Left ventricle myocardium superior (tissue), 1 donor: ENCODE measurements around the gene EVC2. TPM values are rescaled to one million over a fixed set of nuclear protein-coding genes. Genes with fewer than 3 reads are reported as not detected.

Experiments
- ATAC-seq: fragments of 200-7000 bp; cut with Tn5 transposase; one replicate; pipeline ENCODE4 v1.9.1; 2020; ENCODE audit warnings: mild to moderate bottlenecking, moderate library complexity
- DNase-seq: peaks from one replicate; pipeline ENCODE4 v3.0.0-alpha.2; 2020
- intact Hi-C: fragments of 100-400 bp; cut with micrococcal nuclease; formaldehyde crosslinking; loops from one replicate; pipeline ENCODE4 v1.11.0; 2022
- long read RNA-seq: library from polyadenylated mRNA; unstranded; transcript quantifications from one replicate; pipeline ENCODE4 v2.0.0, GENCODE V29; 2021
- total RNA-seq: library from RNA; stranded (reverse); fragmentation: NEBNext Ultra II Directional; extraction: Animal tissue kit (Norgen Biotek cat#: 25700); gene quantifications from one replicate; pipeline ENCODE4 v1.2.1, GENCODE V29; 2021
- donor health status: DM: no; HTN: yes; CAD: no; lungs with severe emphysema.

EVC2 gene, protein sequence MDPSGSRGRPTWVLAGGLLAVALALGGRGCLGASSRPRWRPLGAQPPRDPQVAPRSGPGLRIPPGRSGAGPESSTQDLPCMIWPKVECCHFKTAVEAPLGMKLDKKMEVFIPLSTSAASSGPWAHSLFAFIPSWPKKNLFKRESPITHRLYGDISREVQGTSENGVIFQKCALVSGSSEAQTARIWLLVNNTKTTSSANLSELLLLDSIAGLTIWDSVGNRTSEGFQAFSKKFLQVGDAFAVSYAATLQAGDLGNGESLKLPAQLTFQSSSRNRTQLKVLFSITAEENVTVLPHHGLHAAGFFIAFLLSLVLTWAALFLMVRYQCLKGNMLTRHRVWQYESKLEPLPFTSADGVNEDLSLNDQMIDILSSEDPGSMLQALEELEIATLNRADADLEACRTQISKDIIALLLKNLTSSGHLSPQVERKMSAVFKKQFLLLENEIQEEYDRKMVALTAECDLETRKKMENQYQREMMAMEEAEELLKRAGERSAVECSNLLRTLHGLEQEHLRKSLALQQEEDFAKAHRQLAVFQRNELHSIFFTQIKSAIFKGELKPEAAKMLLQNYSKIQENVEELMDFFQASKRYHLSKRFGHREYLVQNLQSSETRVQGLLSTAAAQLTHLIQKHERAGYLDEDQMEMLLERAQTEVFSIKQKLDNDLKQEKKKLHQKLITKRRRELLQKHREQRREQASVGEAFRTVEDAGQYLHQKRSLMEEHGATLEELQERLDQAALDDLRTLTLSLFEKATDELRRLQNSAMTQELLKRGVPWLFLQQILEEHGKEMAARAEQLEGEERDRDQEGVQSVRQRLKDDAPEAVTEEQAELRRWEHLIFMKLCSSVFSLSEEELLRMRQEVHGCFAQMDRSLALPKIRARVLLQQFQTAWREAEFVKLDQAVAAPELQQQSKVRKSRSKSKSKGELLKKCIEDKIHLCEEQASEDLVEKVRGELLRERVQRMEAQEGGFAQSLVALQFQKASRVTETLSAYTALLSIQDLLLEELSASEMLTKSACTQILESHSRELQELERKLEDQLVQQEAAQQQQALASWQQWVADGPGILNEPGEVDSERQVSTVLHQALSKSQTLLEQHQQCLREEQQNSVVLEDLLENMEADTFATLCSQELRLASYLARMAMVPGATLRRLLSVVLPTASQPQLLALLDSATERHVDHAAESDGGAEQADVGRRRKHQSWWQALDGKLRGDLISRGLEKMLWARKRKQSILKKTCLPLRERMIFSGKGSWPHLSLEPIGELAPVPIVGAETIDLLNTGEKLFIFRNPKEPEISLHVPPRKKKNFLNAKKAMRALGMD
- total RNA-seq = 1.5 TPM
- long read RNA-seq, full-length matches to known transcripts = 2 of 3 reads
- long read RNA-seq, partial matches to known transcripts = 0 of 3 reads
- long read RNA-seq, other reads (novel, unspliced or antisense) = 1 of 3 reads

DNA sequence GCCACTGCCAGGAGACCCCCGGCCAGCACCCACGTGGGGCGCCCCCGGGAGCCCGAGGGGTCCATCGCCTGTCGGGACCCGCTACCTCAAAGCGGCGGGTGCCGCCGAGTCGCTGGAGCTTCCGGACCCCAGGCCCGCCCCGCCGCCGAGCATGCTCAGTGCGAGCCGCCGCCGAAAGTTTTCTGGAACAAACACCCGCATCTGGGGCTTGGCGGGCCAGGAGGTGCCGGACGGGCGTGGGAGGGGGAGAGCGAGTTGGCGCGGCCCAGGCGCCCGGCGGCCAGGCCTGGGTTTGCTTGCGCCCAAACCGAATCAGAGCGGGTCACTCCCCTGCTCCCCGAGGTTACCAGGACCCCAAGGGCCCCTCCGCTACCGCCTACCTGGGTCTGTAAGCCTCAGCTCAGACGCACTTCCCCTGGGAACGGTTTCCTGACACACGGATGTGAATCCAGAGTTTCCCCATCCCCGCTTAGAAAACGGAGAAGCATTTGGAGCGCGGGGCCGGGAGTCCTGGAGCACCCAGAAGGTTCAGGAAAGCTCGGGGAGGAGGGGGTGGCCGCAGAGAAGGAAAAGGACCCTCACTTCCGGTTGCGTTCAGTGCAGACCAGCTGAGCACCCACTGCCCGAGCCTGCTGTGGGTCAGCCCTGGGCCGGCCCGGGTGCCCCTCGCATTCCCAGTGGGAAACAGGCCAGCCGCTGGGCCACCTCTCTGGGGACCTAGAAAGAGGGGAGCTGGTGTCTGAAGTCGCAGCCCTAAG lies at the start of gene EVC2:
Gene EVC2, minus strand, starts transcription at position 111 of the 758 bp plus-strand sequence. Its CDS starts 46 bp downstream, at position 65.
- ATAC-seq (peak; percentile 78), DNase-seq (peak; percentile 87)
- intact Hi-C loops = no loop called here

DNA sequence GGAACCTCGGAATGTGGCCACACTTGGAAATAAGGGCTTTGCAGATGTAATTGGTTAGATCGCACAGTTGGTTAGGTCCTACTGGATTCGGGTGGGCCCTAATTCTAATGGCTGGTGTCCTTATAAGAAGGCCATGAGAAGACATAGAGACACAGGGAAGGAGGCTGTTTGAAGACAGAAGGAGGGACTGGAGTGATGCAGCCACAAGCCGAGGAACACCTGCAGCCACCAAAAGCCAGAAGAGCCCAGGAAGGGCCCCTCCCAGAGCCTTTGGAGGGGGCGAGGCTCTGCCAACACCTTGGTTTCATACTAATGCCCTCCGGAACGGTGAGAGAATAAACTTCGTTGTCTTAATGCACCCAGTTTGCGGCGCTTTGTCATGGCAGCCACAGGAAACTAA lies 49.6 kb upstream of the EVC2 start:
- intact Hi-C loops = no loop called here
- no peak for DNase-seq
- no peak for ATAC-seq

GRCh38 chr4:5757536-5757935 lies 49.2 kb upstream of the EVC2 start:
- intact Hi-C loops = no loop called here
- ATAC-seq (no peak), DNase-seq (no peak)

DNA sequence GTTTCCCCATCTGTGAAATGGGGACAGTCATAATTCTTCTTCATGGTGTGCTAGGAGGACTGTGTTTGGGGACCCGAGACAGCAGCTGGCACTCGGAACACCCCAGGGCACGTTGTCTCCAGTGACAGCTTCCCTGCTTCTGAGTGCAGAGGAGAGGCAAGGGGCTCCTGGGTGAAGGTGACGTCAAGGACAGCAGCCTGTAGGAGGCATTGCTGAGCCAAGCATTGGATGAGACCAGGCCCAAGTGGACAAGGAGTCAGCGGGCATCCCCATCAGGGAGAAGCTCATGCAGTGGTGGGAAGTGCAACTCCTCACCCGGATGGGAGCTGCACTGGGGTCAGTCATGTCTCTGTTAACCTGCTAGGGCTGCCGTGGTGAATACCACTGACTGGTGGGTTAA lies 48.7 kb upstream of the EVC2 start:
- ATAC-seq = no peak
- intact Hi-C loops = no loop called here
- DNase-seq = no peak

DNA sequence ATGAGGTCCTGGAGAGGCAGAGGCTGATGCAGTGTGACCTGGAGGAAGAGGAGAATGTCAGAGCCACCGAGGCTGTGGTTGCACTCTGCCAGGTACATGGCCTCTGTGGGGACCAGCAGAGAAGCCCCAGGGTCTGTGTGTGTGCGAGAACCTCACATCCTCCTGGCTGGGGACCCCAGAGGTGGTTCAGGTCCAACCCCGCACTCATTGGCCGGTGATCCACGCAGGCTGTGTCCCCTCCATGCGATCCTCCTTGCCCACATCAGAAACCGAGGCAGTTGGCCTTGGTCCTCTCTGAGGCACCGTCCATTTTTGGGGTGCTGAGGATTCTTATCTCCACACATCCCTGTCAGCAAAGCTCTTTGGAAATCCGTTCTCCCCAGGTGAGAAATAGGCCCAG lies 47.9 kb upstream of the EVC2 start:
- intact Hi-C loops = no loop called here
- ATAC-seq (no peak), DNase-seq (no peak)

GRCh38 chr4:5755679-5756078 lies 47.3 kb upstream of the EVC2 start:
- intact Hi-C loops = no loop called here
- ATAC-seq (no peak), DNase-seq (no peak)

- intact Hi-C loops = no loop called here
- ATAC-seq (no peak), DNase-seq (no peak)
These were observed 46.8 kb upstream of the EVC2 start for GRCh38 chr4:5755161-5755560.

- DNase-seq (no peak), ATAC-seq (no peak)
- intact Hi-C loops = no loop called here
These were observed 46.1 kb upstream of the EVC2 start for GRCh38 chr4:5754529-5754881.

DNA sequence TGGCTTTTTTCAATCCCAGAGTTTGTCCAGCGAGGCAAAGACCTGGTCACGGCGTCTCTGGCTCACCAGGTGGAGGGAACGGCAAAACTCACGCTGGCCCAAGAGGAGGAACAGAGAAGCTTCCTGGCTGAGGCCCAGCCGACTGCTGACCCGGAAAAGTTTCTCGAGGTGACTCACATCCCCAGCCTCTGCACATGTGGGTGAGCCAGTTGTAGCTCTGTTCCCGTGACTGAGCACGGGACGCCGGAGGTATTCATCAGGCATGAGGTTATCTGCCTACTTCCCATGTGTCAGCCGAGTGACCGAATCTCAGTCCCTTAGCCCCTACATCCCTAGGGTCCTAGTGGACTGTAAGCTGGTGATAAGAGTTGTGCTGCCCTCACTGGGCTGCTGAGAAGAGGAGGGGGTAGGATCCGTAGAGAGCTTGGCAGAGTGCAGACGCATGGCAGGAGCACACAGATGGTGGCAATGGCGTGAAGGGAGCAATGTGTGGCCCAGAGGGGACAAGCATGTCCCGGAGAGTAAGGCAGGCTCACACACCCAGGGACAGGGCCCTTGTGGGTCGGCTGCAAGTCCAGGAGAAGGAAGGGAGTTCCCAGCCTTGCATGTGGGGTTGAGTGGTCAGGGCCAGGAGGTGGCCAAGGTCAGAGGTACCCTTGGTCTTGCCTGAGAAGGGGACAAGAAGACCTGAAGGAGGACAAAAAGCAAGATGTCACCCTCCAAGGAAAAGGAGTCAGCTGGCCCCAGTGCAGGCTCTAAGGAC lies 45.6 kb upstream of the EVC2 start:
- DNase-seq (no peak), ATAC-seq (no peak)
- intact Hi-C loops = no loop called here

DNA sequence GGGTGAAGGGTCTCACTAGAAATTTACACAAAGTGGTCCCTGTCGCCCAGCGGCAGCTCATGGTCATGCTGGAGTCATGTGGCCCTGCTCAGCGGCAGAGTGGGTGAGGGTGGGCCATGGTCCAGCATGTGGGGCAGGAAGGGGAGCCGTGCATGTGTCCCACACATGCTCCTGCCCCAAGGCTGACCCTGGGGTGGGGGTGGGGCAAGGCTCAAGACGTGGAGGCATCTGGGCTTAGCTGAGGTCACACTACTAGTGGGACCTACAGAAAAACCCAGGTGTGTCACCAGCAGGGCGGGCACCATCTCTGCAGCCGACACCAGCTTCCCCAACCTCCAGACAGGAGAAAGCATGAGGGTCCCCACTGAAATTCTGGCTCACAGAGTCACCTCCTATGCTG lies 45.0 kb upstream of the EVC2 start:
- ATAC-seq (no peak), DNase-seq (no peak)
- intact Hi-C loops = no loop called here

GRCh38 chr4:5752376-5753184 lies 44.2 kb upstream of the EVC2 start:
- intact Hi-C loops = no loop called here
- DNase-seq (no peak), ATAC-seq (no peak)

GRCh38 chr4:5751666-5752375 lies 43.5 kb upstream of the EVC2 start:
- DNase-seq = no peak
- no peak for ATAC-seq

GRCh38 chr4:5750946-5751665 lies 42.7 kb upstream of the EVC2 start:
- ATAC-seq = peak; percentile 44
- intact Hi-C loops = no loop called here
- DNase-seq = no peak

More at GRCh38 chr4:5751666-5752375, 43.5 kb upstream of the EVC2 start:
- intact Hi-C loops = no loop called here

DNA sequence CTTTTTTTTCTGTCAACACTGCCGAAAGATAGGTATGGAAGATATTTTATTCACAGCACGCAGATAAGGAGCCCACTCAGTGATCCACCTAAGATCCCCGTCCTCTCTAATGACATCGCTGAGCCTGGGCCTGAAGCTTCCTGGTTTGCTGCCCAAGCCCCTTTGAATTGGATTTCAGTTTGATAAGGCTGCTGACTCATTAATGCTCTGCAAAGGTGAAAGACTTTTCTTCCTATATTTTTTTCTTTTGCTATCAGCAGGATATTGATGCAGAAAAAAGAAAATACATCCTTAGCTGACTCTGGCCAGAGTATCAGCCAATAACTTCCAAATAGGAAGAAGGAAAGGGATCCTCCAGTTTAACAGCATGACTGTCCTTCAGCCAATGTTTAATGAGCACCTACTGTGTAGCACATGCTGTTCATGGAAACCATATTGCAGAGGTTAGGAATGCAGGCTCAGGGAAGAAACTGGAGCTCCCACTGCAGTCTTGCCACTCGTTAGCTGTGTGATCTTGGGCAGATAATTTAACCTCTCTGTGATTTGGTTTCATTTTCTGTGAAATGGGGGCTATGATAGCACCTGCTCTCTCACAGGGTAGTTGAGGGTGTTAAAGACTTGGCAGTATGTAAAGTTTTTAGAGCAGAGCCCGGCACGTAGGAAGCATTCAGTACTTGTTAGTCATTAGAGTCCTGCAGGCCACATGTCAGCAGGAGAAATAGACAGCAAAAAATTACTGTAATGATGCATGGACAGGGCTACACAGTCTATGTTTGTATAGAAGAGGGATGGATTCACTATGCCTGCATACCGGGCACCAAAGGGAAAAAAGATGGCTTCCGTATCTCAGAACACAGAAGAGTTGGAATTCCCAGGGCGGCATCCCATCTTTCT lies 41.9 kb upstream of the EVC2 start:
- intact Hi-C loops = no loop called here
- ATAC-seq (no peak), DNase-seq (no peak)

- intact Hi-C loops = no loop called here
- DNase-seq (no peak), ATAC-seq (no peak)
These were observed 41.2 kb upstream of the EVC2 start for GRCh38 chr4:5749568-5749967.
